Activated CD8-positive, alpha-beta T cell treated with anti-CD3 and anti-CD28 coated beads, Interleukin-2, amount 10 ng/mL, durations not matched to agents 7 days and 5 days (primary cell): Measurements from ENCODE around the gene RPL38. TPM values are rescaled to one million over a fixed set of nuclear protein-coding genes. Genes with fewer than 3 reads are reported as not detected.

Source experiments
- total RNA-seq, 2 experiments: library from RNA; stranded (reverse); gene quantifications; one replicate each; pipeline ENCODE4 v1.2.3, GENCODE V29; 2021

RPL38 gene
- total RNA-seq, 2 experiments from 2014 or later: 959 to 1,020 TPM

Other genes starting within 250 kb of the RPL38 start
- 1 to 10 TPM; 4.7 to 6.3 TPM for gene TTYH2, start 9.9 kb downstream of the RPL38 start, total RNA-seq
- gene DNAI2, start 70.6 kb downstream of the RPL38 start, total RNA-seq: under 1 TPM; 0.52 to 0.84 TPM
- gene KIF19, start 122.5 kb downstream of the RPL38 start, total RNA-seq: under 1 TPM; 0.37 TPM
- gene BTBD17, start 158.2 kb downstream of the RPL38 start, total RNA-seq: not detected
- gene GPR142, start 163.8 kb downstream of the RPL38 start, total RNA-seq: not detected
- gene GPRC5C, start 228.4 kb downstream of the RPL38 start, total RNA-seq: under 1 TPM in 1 of 2 experiments, not detected in 1; 0.32 TPM